Lung (tissue), 12 donors: Measurements from ENCODE around the gene STX8. TPM values are rescaled to one million over a fixed set of nuclear protein-coding genes. Genes with fewer than 3 reads are reported as not detected.

Experiments used
- ATAC-seq: fragments of 200-7000 bp; cut with Tn5 transposase; one replicate; pipeline ENCODE4 v1.9.1; 2020; ENCODE audit warnings: moderate number of reproducible peaks; ENCODE audit not compliant: insufficient read depth, low FRiP score
- DNase-seq, 3 donors: peaks; one replicate each; pipeline ENCODE4 v3.0.0-alpha.2; 2013 to 2017
- H3K27ac ChIP-seq, 2 donors: one replicate each; pipeline ENCODE4 v1.5.1; 2013; ENCODE audit warnings: mild to moderate bottlenecking in 2 of 2, moderate library complexity in 2 of 2, control low read depth in 1 of 2, inconsistent platforms in 1 of 2, low read depth in 1 of 2, low read length in 1 of 2
- H3K27me3 ChIP-seq, 3 donors: one replicate each; pipeline ENCODE4 v1.5.1; 2013; ENCODE audit warnings: low read length in 2 of 3; ENCODE audit not compliant: control insufficient read depth in 3 of 3, insufficient read depth in 3 of 3
- H3K36me3 ChIP-seq, 4 donors: one replicate each; pipeline ENCODE4 v1.5.1; 2013; ENCODE audit warnings: low read length in 4 of 4, mild to moderate bottlenecking in 1 of 4, moderate library complexity in 1 of 4; ENCODE audit not compliant: control insufficient read depth in 4 of 4, insufficient read depth in 4 of 4
- H3K4me1 ChIP-seq, 5 donors: one replicate each; pipeline ENCODE4 v1.5.1; 2013; ENCODE audit warnings: low read length in 5 of 5, mild to moderate bottlenecking in 2 of 5, moderate library complexity in 1 of 5; ENCODE audit not compliant: control insufficient read depth in 5 of 5, insufficient read depth in 5 of 5
- H3K4me3 ChIP-seq: one replicate; pipeline ENCODE4 v1.5.1; 2013; ENCODE audit warnings: mild to moderate bottlenecking, control low read depth, moderate library complexity
- H3K9ac ChIP-seq, 2 donors: one replicate each; pipeline ENCODE4 v1.5.1; 2013; ENCODE audit warnings: low read length in 2 of 2, control low read depth in 1 of 2; ENCODE audit not compliant: insufficient read depth in 1 of 2
- H3K9me3 ChIP-seq, 4 donors: one replicate each; pipeline ENCODE4 v1.5.1; 2013; ENCODE audit warnings: low read length in 3 of 4, mild to moderate bottlenecking in 1 of 4, moderate library complexity in 1 of 4; ENCODE audit not compliant: control insufficient read depth in 4 of 4, insufficient read depth in 3 of 4
- WGBS, 2 donors: extraction: QIAGEN DNeasy Blood & Tissue Kit; methylation state at CpG; one replicate each; pipeline ENCODE4 v1.1.7; 2013; 5-methylcytosine and 5-hydroxymethylcytosine counted together
- polyA plus RNA-seq, 2 donors: library from polyadenylated mRNA; stranded (reverse); fragments of 200-250 nt; gene quantifications; one replicate each; pipeline ENCODE4 v1.2.1, GENCODE V29; 2013
- total RNA-seq, 2 donors: library from RNA; depleted of rRNA in 1 of 2; stranded (reverse); fragments of >200 nt in 1 of 2; gene quantifications; one replicate each; pipeline ENCODE4 v1.2.1, GENCODE V29; 2014 to 2021
- TF ChIP-seq, protein P1 (sequence below): IDR thresholded peaks from 2 replicates; pipeline ENCODE4 v1.5.1; 2012; ENCODE audit warnings: mild to moderate bottlenecking; ENCODE audit errors: control extremely low read depth, extremely low read depth
- donor health status: control.
- donor health status: control.
- donor health status: Bipolar disorder and iron deficiency.
- donor health status: healthy.
- donor health status: DM: yes; HTN: yes; CAD: no.

The STX8 gene
- total and polyA plus RNA-seq, 4 donors, result 36.5 to 81.1 (median 63.2) TPM

DNA sequence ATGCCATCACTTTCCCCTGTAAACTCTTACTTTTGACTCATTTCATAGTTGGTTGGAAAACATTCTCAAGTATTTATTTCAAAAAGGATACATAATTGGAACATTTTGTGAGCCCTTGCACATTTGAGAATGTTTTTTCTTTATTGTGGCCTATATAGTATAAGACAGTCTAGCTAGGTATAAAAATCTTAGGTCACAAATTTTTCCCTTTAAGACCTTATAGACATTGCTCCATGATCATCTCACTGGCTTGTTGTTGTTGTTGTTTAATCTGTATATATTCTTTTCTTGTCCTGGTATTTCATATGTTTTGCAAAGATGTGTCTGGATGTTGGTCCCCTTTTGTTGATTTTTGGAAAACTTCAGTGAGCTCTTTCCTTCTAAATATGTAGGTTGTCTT lies 360.2 kb downstream of the STX8 start:
- TF ChIP-seq, protein P1, sequence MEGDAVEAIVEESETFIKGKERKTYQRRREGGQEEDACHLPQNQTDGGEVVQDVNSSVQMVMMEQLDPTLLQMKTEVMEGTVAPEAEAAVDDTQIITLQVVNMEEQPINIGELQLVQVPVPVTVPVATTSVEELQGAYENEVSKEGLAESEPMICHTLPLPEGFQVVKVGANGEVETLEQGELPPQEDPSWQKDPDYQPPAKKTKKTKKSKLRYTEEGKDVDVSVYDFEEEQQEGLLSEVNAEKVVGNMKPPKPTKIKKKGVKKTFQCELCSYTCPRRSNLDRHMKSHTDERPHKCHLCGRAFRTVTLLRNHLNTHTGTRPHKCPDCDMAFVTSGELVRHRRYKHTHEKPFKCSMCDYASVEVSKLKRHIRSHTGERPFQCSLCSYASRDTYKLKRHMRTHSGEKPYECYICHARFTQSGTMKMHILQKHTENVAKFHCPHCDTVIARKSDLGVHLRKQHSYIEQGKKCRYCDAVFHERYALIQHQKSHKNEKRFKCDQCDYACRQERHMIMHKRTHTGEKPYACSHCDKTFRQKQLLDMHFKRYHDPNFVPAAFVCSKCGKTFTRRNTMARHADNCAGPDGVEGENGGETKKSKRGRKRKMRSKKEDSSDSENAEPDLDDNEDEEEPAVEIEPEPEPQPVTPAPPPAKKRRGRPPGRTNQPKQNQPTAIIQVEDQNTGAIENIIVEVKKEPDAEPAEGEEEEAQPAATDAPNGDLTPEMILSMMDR, result no peak
- Histone ChIP-seq H3K4me1 (no peaks in the 10 kb centered on the region), H3K27me3 (peaks cover 0 to 5% (median 0%) of the 10 kb centered on the region in 3 donors), H3K9ac (no peak overlapping the region), H3K27ac (no peak overlapping the region), H3K36me3 (no peaks in the 10 kb centered on the region), H3K4me3 (no peak overlapping the region), H3K9me3 (peaks cover 0 to 8% (median 0%) of the 10 kb centered on the region in 4 donors)
- ATAC-seq (no peak), DNase-seq (no peak)

DNA sequence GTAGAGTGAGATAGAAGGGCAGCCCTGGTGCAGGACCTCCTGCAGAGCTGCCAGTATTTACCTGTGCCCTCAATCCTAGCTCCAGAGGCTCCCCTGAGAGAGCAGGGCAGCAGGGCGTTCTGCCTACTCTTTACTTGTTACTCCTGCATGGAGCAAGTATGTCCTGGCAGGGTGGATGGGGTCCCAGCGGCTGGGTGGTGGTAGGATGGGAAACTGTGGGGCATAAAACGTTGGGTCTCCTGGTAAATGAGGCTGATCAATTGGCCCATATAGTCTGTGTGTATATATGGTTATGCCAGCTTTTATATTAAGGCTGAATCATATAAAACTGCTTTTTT lies 362.3 kb downstream of the STX8 start:
- Histone ChIP-seq H3K9me3 (peaks cover 0 to 8% (median 0%) of the 10 kb centered on the region in 4 donors), H3K27me3 (peaks cover 0 to 3% (median 0%) of the 10 kb centered on the region in 3 donors), H3K9ac (no peak overlapping the region), H3K27ac (no peak overlapping the region), H3K36me3 (no peaks in the 10 kb centered on the region), H3K4me1 (no peaks in the 10 kb centered on the region), H3K4me3 (no peak overlapping the region)
- 82 to 93% methylated on average over 3 of the region's 3 CpGs for WGBS, 2 donors
- TF ChIP-seq, protein P1, result no peak
- ATAC-seq, result no peak
- no peak for DNase-seq

DNA sequence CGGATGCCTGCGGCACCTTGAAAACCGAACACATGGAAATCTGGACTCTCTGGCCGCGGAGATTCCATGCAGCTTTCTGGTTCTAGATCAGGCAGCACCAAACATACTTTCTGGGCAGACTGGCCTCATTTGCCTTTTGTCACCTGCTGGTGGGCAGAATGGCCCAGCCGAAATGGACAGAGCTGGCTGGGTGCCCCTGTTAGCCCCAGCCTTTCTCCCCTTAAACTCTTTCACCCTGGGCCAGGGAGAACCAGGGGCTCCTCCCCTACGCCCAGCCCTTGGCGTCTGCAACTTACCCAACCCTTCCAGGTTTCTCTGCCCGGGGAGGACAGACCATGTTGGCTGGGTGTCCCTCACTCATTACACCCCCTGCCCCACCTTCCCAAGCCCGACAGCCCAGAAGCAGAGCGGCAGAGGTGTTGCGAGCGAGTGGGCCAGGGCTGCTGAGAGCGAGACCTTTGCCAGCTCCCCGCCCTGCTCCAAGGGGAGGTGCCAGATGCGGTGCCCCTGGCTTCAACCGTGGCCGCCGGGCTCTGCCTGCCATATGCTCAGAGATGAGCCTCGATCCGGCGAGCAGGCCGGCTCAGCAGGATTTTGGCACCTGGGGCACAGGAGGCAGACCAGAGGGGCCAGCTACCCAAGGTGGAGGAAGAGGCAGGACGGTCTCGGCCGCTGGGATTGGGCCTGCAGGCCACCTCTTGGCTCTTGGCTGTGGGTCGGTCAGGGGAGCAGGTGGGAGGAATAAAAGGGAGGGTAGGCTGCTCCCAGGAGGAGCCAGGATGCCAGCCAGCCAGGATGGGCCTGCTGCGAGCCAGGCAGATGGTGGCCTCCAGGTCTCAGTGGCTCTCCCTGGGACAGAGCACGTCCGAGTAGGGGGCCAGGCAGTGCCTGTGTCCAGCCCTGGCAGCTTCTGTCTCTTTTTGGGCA lies 363.0 kb downstream of the STX8 start:
- H3K4me3 ChIP-seq, result no peak overlapping the region
- peaks cover 0 to 8% (median 0%) of the 10 kb centered on the region in 4 donors for H3K9me3 ChIP-seq
- no peak overlapping the region for H3K9ac ChIP-seq
- no peaks in the 10 kb centered on the region for H3K36me3 ChIP-seq
- peak in 1 of 3 donors; percentile 9 for DNase-seq
- ATAC-seq, result no peak
- H3K4me1 ChIP-seq, result no peaks in the 10 kb centered on the region
- TF ChIP-seq, protein P1, result no peak
- H3K27me3 ChIP-seq, result peaks cover 0 to 3% (median 0%) of the 10 kb centered on the region in 3 donors
- H3K27ac ChIP-seq, result no peak overlapping the region
- 93% methylated on average over 30 of the region's 30 CpGs for WGBS, 2 donors
